HCT116 (cell line): ENCODE results near the gene EGFL8.

Experiments
- CTCF ChIP-seq, 3 experiments: fragments of 200-600 bp in 1 of 3; sonication (generic) in 1 of 3; IDR thresholded peaks in 2 of 3; conservative IDR thresholded peaks in 1 of 3; 2 replicates each; pipeline ENCODE4 v1.5.1; 2012 to 2017; ENCODE audit warnings: low read depth in 2 of 3, low read length in 2 of 3, antibody characterized with exemption in 1 of 3, borderline replicate concordance in 1 of 3, control low read depth in 1 of 3, mild to moderate bottlenecking in 1 of 3, mixed read lengths in 1 of 3, mixed run types in 1 of 3, moderate library complexity in 1 of 3; ENCODE audit not compliant: insufficient read depth in 1 of 3
- POLR2A ChIP-seq: IDR thresholded peaks from 2 replicates; pipeline ENCODE4 v1.7.0; 2011; ENCODE audit warnings: borderline replicate concordance; ENCODE audit not compliant: insufficient read depth, insufficient read length; ENCODE audit errors: extremely low read depth
- RAD21 ChIP-seq: IDR thresholded peaks from 2 replicates; pipeline ENCODE4 v1.6.1; 2012; ENCODE audit warnings: low read depth, mild to moderate bottlenecking

GRCh38 chr6:32133786-32134185 lies 30.6 kb upstream of the EGFL8 start:
- TF ChIP-seq POLR2A (no peak), CTCF (IDR thresholded peaks at IDR 0.05 in 2 of 3, conservative IDR thresholded peaks at IDR 0.05 in 1 of 3; ENCODE audit: borderline replicate concordance in 1 of 3, insufficient read depth in 1 of 3, low read depth in 2 of 3, low read length in 2 of 3) (no peak), RAD21 (no peak)
